ENCODE results near the gene STRADB.
"Not testable (repeated sequence)": the region's sequence is repeated elsewhere in the genome, so short reads cannot be mapped to it uniquely, and the experiment has no call there.

STRADB gene

GRCh38 chr2:201470821-201471731 is 19.5 kb downstream of the STRADB start:
- DNase-seq = peak; percentile 63

- peak; percentile 83 for DNase-seq
Measured at GRCh38 chr2:201471732-201472393, 20.3 kb downstream of the STRADB start.

GRCh38 chr2:201472411-201472810 is 20.9 kb downstream of the STRADB start:
- peak; percentile 8 for DNase-seq

GRCh38 chr2:201482543-201482942 is 31.0 kb downstream of the STRADB start:
- DNase-seq = no peak

GRCh38 chr2:201483342-201483741 is 31.8 kb downstream of the STRADB start:
- DNase-seq = no peak

- DNase-seq = not testable (repeated sequence)
Measured at GRCh38 chr2:201483758-201484157, 32.2 kb downstream of the STRADB start.

GRCh38 chr2:201484805-201485204 is 33.3 kb downstream of the STRADB start:
- peak; percentile 79 for DNase-seq

GRCh38 chr2:201490291-201490690 is 38.8 kb downstream of the STRADB start:
- no peak for DNase-seq

GRCh38 chr2:201496785-201497184 is 45.2 kb downstream of the STRADB start:
- DNase-seq = no peak

GRCh38 chr2:201500534-201500933 is 49.0 kb downstream of the STRADB start:
- DNase-seq = peak; percentile 70

GRCh38 chr2:201502713-201503112 is 51.2 kb downstream of the STRADB start:
- no peak for DNase-seq

GRCh38 chr2:201507725-201508124 is 56.2 kb downstream of the STRADB start:
- no peak for DNase-seq

GRCh38 chr2:201513271-201513670 is 61.7 kb downstream of the STRADB start:
- DNase-seq = peak; percentile 18

GRCh38 chr2:201515573-201516246 is 64.2 kb downstream of the STRADB start:
- DNase-seq = no peak

GRCh38 chr2:201517094-201517493 is 65.6 kb downstream of the STRADB start:
- DNase-seq = peak; percentile 78

- no peak for DNase-seq
Measured at GRCh38 chr2:201520201-201520600, 68.7 kb downstream of the STRADB start.

GRCh38 chr2:201522965-201523364 is 71.4 kb downstream of the STRADB start:
- DNase-seq = no peak

- peak; percentile 41 for DNase-seq
Measured at GRCh38 chr2:201523506-201523905, 72.0 kb downstream of the STRADB start.
